DOHH2 (cell line): ENCODE data around the gene ETNK2.

ENCODE experiments used
- CTCF ChIP-seq: fragments of 200-600 bp; sonication (generic); IDR thresholded peaks from one replicate; pipeline ENCODE4 v1.5.1; 2014; ENCODE audit warnings: antibody characterized with exemption, mild to moderate bottlenecking, low read depth, low read length; ENCODE audit not compliant: poor library complexity, severe bottlenecking
- EZH2phosphoT487 ChIP-seq: fragments of 200-600 bp; sonication (generic); IDR thresholded peaks from 2 replicates; pipeline ENCODE4 v1.6.1; 2017; ENCODE audit warnings: borderline replicate concordance, mild to moderate bottlenecking, antibody characterized with exemption, low read length, moderate library complexity, mixed read lengths

DNA sequence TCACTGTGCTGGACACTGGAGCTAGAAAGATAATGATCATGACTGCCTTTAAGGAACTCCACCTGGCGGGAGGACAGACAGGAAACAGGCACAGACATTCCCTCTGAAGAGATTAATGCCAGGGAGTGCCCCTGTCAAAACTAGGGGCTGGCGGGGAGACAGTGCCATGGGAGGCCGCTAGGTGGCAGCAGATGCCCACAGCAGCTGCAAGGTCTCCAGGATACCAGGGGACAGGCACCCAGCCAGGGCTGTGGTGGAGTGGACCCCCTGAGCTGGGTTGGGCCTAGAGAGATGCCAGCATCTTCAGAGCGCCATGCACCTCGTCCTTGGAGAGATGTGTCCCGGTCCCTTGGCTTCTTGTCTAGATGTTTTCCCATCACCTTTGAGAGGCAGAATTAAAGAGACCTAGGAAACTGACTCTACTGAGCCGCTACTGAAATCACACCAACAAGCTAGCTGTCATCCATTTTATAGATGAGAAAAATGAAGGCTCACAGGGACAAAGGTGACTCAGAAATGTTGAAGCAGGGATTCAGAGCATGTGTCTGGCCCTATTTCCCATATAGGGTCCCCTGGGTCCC lies 10.7 kb upstream of the ETNK2 start:
- TF ChIP-seq CTCF (peak; percentile 97), EZH2phosphoT487 (no peak)
